ENCODE results near the gene SMNDC1. TPM values are rescaled to one million over a fixed set of nuclear protein-coding genes. Genes with fewer than 3 reads are reported as not detected.

Gene SMNDC1
- total RNA-seq, 4 donors from 2014 or later, result 12.0 to 20.4 (median 17.4) TPM

DNA sequence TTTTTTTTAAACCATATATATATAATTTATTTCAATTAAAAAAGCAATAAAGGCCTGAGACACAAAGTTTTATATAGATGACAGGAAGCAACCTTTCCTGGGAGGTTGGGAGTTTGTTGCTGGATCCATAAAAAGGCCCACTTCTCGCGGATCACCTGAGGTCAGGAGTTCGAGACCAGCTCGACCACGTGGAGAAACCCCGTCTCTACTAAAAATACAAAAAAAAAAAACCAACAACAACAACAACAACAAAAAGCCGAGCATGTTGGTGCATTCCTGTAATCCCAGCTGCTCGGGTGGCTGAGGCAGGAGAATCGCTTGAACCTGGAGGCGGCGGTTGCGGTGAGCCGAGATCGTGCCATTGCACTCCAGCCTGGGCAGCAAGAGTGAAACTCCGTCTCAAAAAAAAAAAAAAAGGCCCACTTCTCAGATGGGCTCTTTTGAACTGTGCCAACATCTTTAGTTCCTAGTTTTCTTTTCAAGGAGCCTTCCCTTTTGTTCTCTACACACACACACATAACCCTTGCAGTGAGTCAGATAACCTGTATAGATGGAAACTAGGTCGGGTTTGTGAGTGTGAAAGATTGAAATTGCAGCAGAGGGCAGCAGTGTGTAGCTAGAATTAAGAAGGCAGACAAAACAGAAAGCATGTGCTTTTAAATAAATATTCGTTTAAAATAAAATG is 1.2 kb upstream of the SMNDC1 start:
- H3K27me3 ChIP-seq, result no peaks in the 10 kb centered on the region
- H3K27ac ChIP-seq, result peak overlapping the region; percentile 81 to 99 (median 93)
- TF ChIP-seq, protein P1, sequence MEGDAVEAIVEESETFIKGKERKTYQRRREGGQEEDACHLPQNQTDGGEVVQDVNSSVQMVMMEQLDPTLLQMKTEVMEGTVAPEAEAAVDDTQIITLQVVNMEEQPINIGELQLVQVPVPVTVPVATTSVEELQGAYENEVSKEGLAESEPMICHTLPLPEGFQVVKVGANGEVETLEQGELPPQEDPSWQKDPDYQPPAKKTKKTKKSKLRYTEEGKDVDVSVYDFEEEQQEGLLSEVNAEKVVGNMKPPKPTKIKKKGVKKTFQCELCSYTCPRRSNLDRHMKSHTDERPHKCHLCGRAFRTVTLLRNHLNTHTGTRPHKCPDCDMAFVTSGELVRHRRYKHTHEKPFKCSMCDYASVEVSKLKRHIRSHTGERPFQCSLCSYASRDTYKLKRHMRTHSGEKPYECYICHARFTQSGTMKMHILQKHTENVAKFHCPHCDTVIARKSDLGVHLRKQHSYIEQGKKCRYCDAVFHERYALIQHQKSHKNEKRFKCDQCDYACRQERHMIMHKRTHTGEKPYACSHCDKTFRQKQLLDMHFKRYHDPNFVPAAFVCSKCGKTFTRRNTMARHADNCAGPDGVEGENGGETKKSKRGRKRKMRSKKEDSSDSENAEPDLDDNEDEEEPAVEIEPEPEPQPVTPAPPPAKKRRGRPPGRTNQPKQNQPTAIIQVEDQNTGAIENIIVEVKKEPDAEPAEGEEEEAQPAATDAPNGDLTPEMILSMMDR (IDR thresholded peaks at IDR 0.05), result peak; percentile 26 to 82 (median 73)
- TF ChIP-seq POLR2A (IDR thresholded peaks at IDR 0.05) (no peak), EP300 (IDR thresholded peaks at IDR 0.05) (no peak), POLR2AphosphoS5 (IDR thresholded peaks at IDR 0.05) (peak; percentile 44)
- H3K4me3 ChIP-seq, result peak overlapping the region in 1 of 2 donors; percentile 7
- peaks cover 7 to 46% (median 16%) of the 10 kb centered on the region in 3 donors for H3K4me1 ChIP-seq
- H3K36me3 ChIP-seq, result peaks cover 6 to 25% of the 10 kb centered on the region in 2 donors
- no peaks in the 10 kb centered on the region for H3K9me3 ChIP-seq
- ATAC-seq, result peak; percentile 40
- WGBS, 2 donors (ENCODE audit: low coverage in 1 of 2), result 42 to 64% methylated on average over 6 to 17 of the region's 17 CpGs

DNA sequence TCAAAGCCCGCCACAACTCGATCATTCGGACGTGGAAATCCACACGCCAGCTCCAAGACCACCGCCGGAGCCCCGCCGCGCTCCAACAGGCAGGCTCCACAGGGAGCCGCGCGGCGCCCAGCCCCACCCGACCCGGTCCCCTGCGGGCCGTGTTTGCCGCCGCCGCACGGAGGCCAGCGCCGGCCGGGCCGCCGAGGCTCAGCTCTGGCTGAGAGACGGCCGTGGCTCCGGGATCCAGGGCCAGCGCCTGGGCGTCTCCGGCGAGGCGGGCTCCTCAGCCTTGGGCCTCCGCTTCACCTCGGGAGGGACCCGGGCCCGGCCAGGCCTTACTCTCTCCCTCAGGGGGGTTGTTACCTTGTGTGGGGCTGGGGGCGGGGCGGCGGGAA is 333 bp downstream of the SMNDC1 start:
- peak; percentile 73 for ATAC-seq
- TF ChIP-seq, protein P1 (IDR thresholded peaks at IDR 0.05), result peak in 2 of 4 experiments; percentile 23 to 29
- TF ChIP-seq EP300 (IDR thresholded peaks at IDR 0.05), result no peak
- no peak for TF ChIP-seq POLR2AphosphoS5 (IDR thresholded peaks at IDR 0.05)
- TF ChIP-seq POLR2A (IDR thresholded peaks at IDR 0.05), result no peak
- peak overlapping the region; percentile 77 to 91 for H3K4me3 ChIP-seq
- WGBS, 2 donors (ENCODE audit: low coverage in 1 of 2), result no CpG with 5 or more reads among the region's 42 CpGs
- no peaks in the 10 kb centered on the region for H3K9me3 ChIP-seq
- H3K27ac ChIP-seq, result peak overlapping the region; percentile 81 to 99 (median 93)
- H3K36me3 ChIP-seq, result peaks cover 6 to 38% of the 10 kb centered on the region in 2 donors
- H3K27me3 ChIP-seq, result no peaks in the 10 kb centered on the region
- H3K4me1 ChIP-seq, result peaks cover 12 to 61% (median 21%) of the 10 kb centered on the region in 3 donors

DNA sequence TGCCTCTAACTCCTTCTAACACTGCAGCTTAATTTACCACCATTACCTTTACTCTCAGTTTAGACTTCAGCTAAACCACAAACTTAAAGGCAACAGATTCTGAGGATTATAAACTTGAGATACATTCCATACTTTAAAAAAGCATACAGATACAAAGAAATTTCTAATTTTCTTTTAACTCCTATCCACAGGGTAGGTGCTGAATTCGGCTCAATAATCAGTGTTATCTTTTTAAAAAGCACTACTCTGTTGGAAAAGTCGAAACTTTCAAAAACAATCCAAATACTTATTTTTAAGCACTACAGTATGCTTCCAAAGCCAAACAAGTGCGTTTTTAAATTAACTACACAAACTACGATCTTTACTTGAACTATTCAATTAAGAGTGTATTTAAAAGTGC is 1.0 kb downstream of the SMNDC1 start:
- TF ChIP-seq, protein P1 (IDR thresholded peaks at IDR 0.05), result no peak
- TF ChIP-seq EP300 (IDR thresholded peaks at IDR 0.05) (no peak), POLR2AphosphoS5 (IDR thresholded peaks at IDR 0.05) (no peak), POLR2A (IDR thresholded peaks at IDR 0.05) (no peak)
- Histone ChIP-seq H3K27ac (peak overlapping the region in 2 of 4 donors; percentile 92 to 99), H3K4me1 (peaks cover 12 to 68% (median 21%) of the 10 kb centered on the region in 3 donors)

DNA sequence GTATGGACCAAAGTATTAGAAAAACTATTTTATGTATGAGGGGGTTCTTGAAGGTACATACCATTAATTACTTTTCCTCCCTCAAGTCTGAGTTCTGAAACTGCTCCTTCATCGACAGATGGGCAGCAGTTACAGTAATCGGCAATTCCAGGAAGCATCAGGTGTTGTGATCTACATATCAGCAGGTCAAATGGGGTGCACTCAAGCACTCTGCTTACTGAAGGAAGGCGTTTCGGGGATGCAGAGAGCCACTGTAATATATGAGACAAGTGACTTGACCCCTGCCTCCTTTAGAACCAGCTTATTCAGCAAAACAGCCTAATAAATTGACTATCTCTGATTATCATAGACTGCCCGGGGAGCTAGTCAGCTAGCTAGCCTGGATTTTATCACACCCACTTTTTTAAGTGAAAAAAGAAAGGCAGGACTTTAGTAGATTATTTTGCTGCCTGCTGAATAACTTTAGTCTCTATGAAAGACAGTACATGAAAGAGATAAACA is 4.2 kb downstream of the SMNDC1 start:
- no peaks in the 10 kb centered on the region for H3K27me3 ChIP-seq
- H3K9me3 ChIP-seq, result no peaks in the 10 kb centered on the region
- peaks cover 14 to 77% of the 10 kb centered on the region in 2 donors for H3K36me3 ChIP-seq
- 37 to 56% methylated on average over 3 to 5 of the region's 5 CpGs for WGBS, 2 donors (ENCODE audit: low coverage in 1 of 2)
- ATAC-seq, result no peak
- peaks cover 12 to 75% (median 21%) of the 10 kb centered on the region in 3 donors for H3K4me1 ChIP-seq
- TF ChIP-seq POLR2A (IDR thresholded peaks at IDR 0.05), result no peak
- TF ChIP-seq, protein P1 (IDR thresholded peaks at IDR 0.05), result no peak
- TF ChIP-seq EP300 (IDR thresholded peaks at IDR 0.05), result no peak
- TF ChIP-seq POLR2AphosphoS5 (IDR thresholded peaks at IDR 0.05), result no peak
- H3K27ac ChIP-seq, result no peak overlapping the region
- H3K4me3 ChIP-seq, result no peak overlapping the region

More for the DNA sequence above, 1.0 kb downstream of the SMNDC1 start:
- 6 to 12% methylated on average over 4 of the region's 4 CpGs for WGBS, 2 donors (ENCODE audit: low coverage in 1 of 2)
- Histone ChIP-seq H3K36me3 (peaks cover 6 to 45% of the 10 kb centered on the region in 2 donors), H3K9me3 (no peaks in the 10 kb centered on the region), H3K27me3 (no peaks in the 10 kb centered on the region), H3K4me3 (peak overlapping the region; percentile 77 to 91)
- ATAC-seq, result no peak

Measured in gastroesophageal sphincter (tissue), 4 donors.